Measurements from ENCODE around the gene HOXB6. TPM values are rescaled to one million over a fixed set of nuclear protein-coding genes. Genes with fewer than 3 reads are reported as not detected.

Gene HOXB6
- total and polyA plus RNA-seq, 12 donors = 1.7 to 23.1 (median 11.8) TPM

- H3K4me1 ChIP-seq (replicated peaks in 1 of 2) = peaks cover 0 to 35% of the 10 kb centered on the region in 2 donors
- TF ChIP-seq POLR2A (IDR thresholded peaks at IDR 0.05) = no peak
- TF ChIP-seq CTCF (IDR thresholded peaks at IDR 0.05) = no peak
- H3K9me3 ChIP-seq (replicated peaks in 1 of 3) = no peaks in the 10 kb centered on the region
- no peaks in the 10 kb centered on the region for H3K27me3 ChIP-seq
- H3K27ac ChIP-seq = peak overlapping the region in 1 of 5 donors; percentile 79
- intact Hi-C loops (cut with DNase I) = loop anchor here in 1 of 2 donors (10.0 kb wide), 1 partner anchor 247 kb away; no protein-coding TSS in a partner anchor
- 78 to 93% (median 84%) methylated on average over 10 of the region's 10 CpGs for WGBS, 4 donors
- H3K36me3 ChIP-seq (replicated peaks in 1 of 2) = peaks cover 0 to 13% of the 10 kb centered on the region in 2 donors
- H3K4me3 ChIP-seq = peak overlapping the region in 1 of 4 donors; percentile 54
- no peak for DNase-seq
These were observed 13.3 kb downstream of the HOXB6 start for GRCh38 chr17:48591255-48592056.

GRCh38 chr17:48590607-48591161, 14.1 kb downstream of the HOXB6 start:
- H3K27me3 ChIP-seq = no peaks in the 10 kb centered on the region
- H3K4me1 ChIP-seq (replicated peaks in 1 of 2) = peaks cover 0 to 40% of the 10 kb centered on the region in 2 donors
- H3K9me3 ChIP-seq (replicated peaks in 1 of 3) = no peaks in the 10 kb centered on the region
- H3K36me3 ChIP-seq (replicated peaks in 1 of 2) = peaks cover 0 to 7% of the 10 kb centered on the region in 2 donors
- TF ChIP-seq CTCF (IDR thresholded peaks at IDR 0.05) (no peak), POLR2A (IDR thresholded peaks at IDR 0.05) (no peak)
- no peak overlapping the region for H3K4me3 ChIP-seq
- intact Hi-C loops (cut with DNase I) = loop anchor here in 1 of 2 donors (10.0 kb wide), 1 partner anchor 246 kb away; no protein-coding TSS in a partner anchor
- peak overlapping the region in 2 of 5 donors; percentile 37 to 52 for H3K27ac ChIP-seq
- no peak for DNase-seq

DNA sequence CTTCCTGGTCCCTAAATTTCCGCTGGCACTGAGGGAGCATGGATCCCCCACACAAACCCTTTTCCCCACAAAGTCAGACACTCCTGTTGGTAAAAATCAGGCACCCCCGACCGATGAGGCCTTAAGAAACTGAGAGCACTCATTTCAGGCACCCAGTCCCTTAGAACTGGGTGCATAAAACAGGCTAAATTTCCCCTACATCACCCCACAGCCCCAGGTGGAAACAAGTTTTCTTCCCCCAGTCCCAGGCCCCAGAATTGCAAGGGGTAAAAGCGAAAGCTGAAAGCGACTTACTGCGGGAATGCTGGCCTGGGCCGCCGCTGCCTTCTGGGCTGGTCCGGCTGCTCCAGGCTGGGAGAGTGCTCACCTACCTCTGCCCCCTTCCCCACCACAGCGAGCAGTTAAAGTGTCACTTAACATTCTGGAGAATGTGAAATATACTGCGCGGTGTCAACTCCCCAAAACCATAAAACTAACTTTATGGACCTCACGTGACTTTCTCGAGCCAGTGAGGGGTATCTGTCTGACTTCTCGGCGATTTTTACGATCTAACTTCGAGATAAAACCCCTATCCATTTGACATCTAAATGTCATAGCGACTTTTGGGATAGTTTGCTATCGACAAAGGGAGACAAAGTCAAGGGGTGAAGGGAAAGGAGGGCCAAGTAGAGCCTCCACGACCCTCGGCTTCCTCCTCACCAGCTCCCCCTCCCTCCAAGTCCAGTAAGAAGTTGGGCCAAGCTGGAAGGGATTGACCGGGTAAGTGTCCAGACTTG, 14.8 kb downstream of the HOXB6 start, which contains the start of gene HOXB3:
HOXB3 (minus strand) TSS at position 411 of the 776 bp plus-strand sequence. CDS start 37,767 bp downstream, outside the sequence.
- Histone ChIP-seq H3K36me3 (replicated peaks in 1 of 2) (peaks cover 0 to under 1% of the 10 kb centered on the region in 2 donors), H3K4me1 (replicated peaks in 1 of 2) (peaks cover 0 to 42% of the 10 kb centered on the region in 2 donors), H3K27me3 (no peaks in the 10 kb centered on the region), H3K4me3 (no peak within 1 kb of the TSS), H3K27ac (peak within 1 kb of the TSS in 2 of 5 donors; percentile 37 to 52), H3K9me3 (replicated peaks in 1 of 3) (no peaks in the 10 kb centered on the region)
- intact Hi-C loops (cut with DNase I) = loop anchor here in 1 of 2 donors (10.0 kb wide), 1 partner anchor 245 kb away; no protein-coding TSS in a partner anchor
- TF ChIP-seq CTCF (IDR thresholded peaks at IDR 0.05) (no peak), POLR2A (IDR thresholded peaks at IDR 0.05) (no peak)
- 70 to 79% (median 77%) methylated on average over 18 to 23 of the region's 23 CpGs for WGBS, 4 donors
- no peak for DNase-seq

All from adrenal gland (tissue), 12 donors.